ENCODE data around the gene KIAA1958. TPM values are rescaled to one million over a fixed set of nuclear protein-coding genes. Genes with fewer than 3 reads are reported as not detected.

Gene KIAA1958
- total RNA-seq, 2 donors from 2014 or later: 5.7 to 9.6 TPM

GRCh38 chr9:112548836-112549595 lies 62.4 kb downstream of the KIAA1958 start:
- no peak overlapping the region for H3K4me3 ChIP-seq
- 73 to 83% methylated on average over 4 of the region's 4 CpGs for WGBS, 2 donors
- H3K4me1 ChIP-seq: peaks cover 83% of the 10 kb centered on the region
- H3K9me3 ChIP-seq: no peaks in the 10 kb centered on the region
- intact Hi-C loops (cut with DNase I): no loop called here
- DNase-seq (no peak), ATAC-seq (no peak)
- H3K36me3 ChIP-seq (replicated peaks in 1 of 2; ENCODE audit: insufficient read depth in 1 of 2, low read depth in 2 of 2): no peaks in the 10 kb centered on the region
- TF ChIP-seq CTCF (IDR thresholded peaks at IDR 0.05) (no peak), POLR2A (IDR thresholded peaks at IDR 0.05) (no peak)
- H3K27me3 ChIP-seq: no peaks in the 10 kb centered on the region
- H3K27ac ChIP-seq: peak overlapping the region in 2 of 4 donors; percentile 20 to 44

- H3K4me1 ChIP-seq: peaks cover 88% of the 10 kb centered on the region
- TF ChIP-seq POLR2A (IDR thresholded peaks at IDR 0.05): no peak
- TF ChIP-seq CTCF (IDR thresholded peaks at IDR 0.05): no peak
- intact Hi-C loops (cut with DNase I): no loop called here
- no peaks in the 10 kb centered on the region for H3K9me3 ChIP-seq
- no peak overlapping the region for H3K4me3 ChIP-seq
- WGBS, 2 donors: 31 to 43% methylated on average over 4 of the region's 4 CpGs
- H3K36me3 ChIP-seq (replicated peaks in 1 of 2; ENCODE audit: insufficient read depth in 1 of 2, low read depth in 2 of 2): no peaks in the 10 kb centered on the region
- peak; percentile 48 for ATAC-seq
- no peaks in the 10 kb centered on the region for H3K27me3 ChIP-seq
- peak; percentile 25 to 55 (median 35) for DNase-seq
- peak overlapping the region in 2 of 4 donors; percentile 20 to 47 for H3K27ac ChIP-seq
Measured at GRCh38 chr9:112550531-112550930, 63.9 kb downstream of the KIAA1958 start.

GRCh38 chr9:112551641-112552040 lies 65.0 kb downstream of the KIAA1958 start:
- H3K27me3 ChIP-seq: no peaks in the 10 kb centered on the region
- no peak overlapping the region for H3K4me3 ChIP-seq
- H3K36me3 ChIP-seq (replicated peaks in 1 of 2; ENCODE audit: insufficient read depth in 1 of 2, low read depth in 2 of 2): no peaks in the 10 kb centered on the region
- peak overlapping the region in 2 of 4 donors; percentile 5 to 53 for H3K27ac ChIP-seq
- peaks cover 88% of the 10 kb centered on the region for H3K4me1 ChIP-seq
- intact Hi-C loops (cut with DNase I): no loop called here
- ATAC-seq (no peak), DNase-seq (no peak)
- TF ChIP-seq CTCF (IDR thresholded peaks at IDR 0.05): no peak
- TF ChIP-seq POLR2A (IDR thresholded peaks at IDR 0.05): no peak
- WGBS, 2 donors: 31 to 45% methylated on average over 1 of the region's 1 CpG
- H3K9me3 ChIP-seq: no peaks in the 10 kb centered on the region

GRCh38 chr9:112552229-112553056 lies 65.8 kb downstream of the KIAA1958 start:
- DNase-seq (no peak), ATAC-seq (no peak)
- Histone ChIP-seq H3K36me3 (replicated peaks in 1 of 2; ENCODE audit: insufficient read depth in 1 of 2, low read depth in 2 of 2) (no peaks in the 10 kb centered on the region), H3K4me3 (no peak overlapping the region), H3K9me3 (no peaks in the 10 kb centered on the region), H3K27me3 (no peaks in the 10 kb centered on the region), H3K4me1 (peaks cover 87% of the 10 kb centered on the region), H3K27ac (peak overlapping the region in 2 of 4 donors; percentile 53 to 54)
- WGBS, 2 donors: 68 to 77% methylated on average over 9 of the region's 9 CpGs
- TF ChIP-seq POLR2A (IDR thresholded peaks at IDR 0.05): no peak
- TF ChIP-seq CTCF (IDR thresholded peaks at IDR 0.05): no peak
- intact Hi-C loops (cut with DNase I): no loop called here

Data from body of pancreas (tissue), 4 donors.